ENCODE results near the gene TOMM40.

- TF ChIP-seq CTCF (IDR thresholded peaks at IDR 0.05; ENCODE audit: insufficient read depth, low read depth, low read length) (no peak), EZH2 (IDR thresholded peaks at IDR 0.05; ENCODE audit: insufficient read depth, low read length) (no peak)
Measured at GRCh38 chr19:44890366-44891015, 563 bp upstream of the TOMM40 start.

All from astrocyte (in vitro differentiated cells and primary cell).